ENCODE results near the gene NEDD4L.

The NEDD4L gene

GRCh38 chr18:58061349-58061748 is 17.3 kb downstream of the NEDD4L start:
- TF ChIP-seq, protein P1, sequence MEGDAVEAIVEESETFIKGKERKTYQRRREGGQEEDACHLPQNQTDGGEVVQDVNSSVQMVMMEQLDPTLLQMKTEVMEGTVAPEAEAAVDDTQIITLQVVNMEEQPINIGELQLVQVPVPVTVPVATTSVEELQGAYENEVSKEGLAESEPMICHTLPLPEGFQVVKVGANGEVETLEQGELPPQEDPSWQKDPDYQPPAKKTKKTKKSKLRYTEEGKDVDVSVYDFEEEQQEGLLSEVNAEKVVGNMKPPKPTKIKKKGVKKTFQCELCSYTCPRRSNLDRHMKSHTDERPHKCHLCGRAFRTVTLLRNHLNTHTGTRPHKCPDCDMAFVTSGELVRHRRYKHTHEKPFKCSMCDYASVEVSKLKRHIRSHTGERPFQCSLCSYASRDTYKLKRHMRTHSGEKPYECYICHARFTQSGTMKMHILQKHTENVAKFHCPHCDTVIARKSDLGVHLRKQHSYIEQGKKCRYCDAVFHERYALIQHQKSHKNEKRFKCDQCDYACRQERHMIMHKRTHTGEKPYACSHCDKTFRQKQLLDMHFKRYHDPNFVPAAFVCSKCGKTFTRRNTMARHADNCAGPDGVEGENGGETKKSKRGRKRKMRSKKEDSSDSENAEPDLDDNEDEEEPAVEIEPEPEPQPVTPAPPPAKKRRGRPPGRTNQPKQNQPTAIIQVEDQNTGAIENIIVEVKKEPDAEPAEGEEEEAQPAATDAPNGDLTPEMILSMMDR (IDR thresholded peaks at IDR 0.05; ENCODE audit: extremely low read depth, missing control alignments): no peak

DNA sequence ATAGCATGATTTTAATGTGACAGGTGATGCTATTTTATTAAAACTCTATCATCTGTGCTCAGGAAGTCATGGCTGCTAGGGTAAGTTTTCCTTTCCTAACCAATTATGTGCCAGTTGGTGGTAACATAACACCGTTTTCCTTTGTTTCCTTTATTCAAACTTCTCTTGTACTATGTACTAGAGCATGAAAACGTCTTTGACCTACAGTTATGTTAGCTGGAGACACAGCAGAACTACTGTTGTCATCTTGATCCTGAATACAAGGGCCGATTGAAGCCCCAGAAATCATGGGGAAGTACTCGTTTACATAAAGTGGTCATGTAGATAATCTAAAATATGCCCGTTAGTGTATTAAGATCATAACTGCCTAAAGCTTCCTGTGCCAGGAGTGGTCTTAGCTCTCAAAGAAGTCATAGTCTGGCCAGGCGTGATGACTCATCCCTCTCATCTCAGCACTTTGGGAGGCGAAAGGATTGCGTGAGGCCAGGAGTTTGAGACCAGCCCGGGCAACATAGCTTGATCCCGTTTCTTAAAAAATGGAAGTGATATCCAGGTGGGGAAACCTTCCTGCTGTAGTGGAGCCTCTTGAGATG is 20.5 kb downstream of the NEDD4L start:
- TF ChIP-seq, protein P1 (IDR thresholded peaks at IDR 0.05; ENCODE audit: extremely low read depth, missing control alignments): no peak
- DNase-seq (ENCODE audit: low spot score): no peak

More at GRCh38 chr18:58061349-58061748, 17.3 kb downstream of the NEDD4L start:
- no peak for DNase-seq (ENCODE audit: low spot score)

- TF ChIP-seq, protein P1 (IDR thresholded peaks at IDR 0.05; ENCODE audit: extremely low read depth, missing control alignments): no peak
- no peak for DNase-seq (ENCODE audit: low spot score)
Measured at GRCh38 chr18:58065956-58066355, 21.9 kb downstream of the NEDD4L start.

DNA sequence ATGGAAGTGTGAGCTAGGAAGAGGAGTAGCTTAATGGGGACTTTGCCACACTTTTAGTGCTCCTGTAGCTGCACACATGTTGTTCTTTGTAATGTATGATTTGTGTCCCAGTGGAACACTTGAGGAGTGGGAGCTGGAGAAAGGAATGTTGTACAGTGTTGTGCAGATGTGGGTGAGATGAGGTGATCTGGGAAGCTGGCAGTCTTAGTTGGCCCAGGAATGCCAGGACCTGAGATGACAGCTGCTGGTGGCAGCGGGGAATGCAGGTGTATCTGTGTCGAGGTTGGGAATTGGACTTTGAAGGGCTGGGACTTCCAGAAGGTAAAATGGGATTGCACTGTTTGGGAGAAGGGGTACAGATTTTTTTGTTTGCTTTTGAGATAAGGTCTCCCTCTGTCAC is 23.6 kb downstream of the NEDD4L start:
- TF ChIP-seq, protein P1 (IDR thresholded peaks at IDR 0.05; ENCODE audit: extremely low read depth, missing control alignments): no peak
- DNase-seq (ENCODE audit: low spot score): no peak

GRCh38 chr18:58069099-58069498 is 25.1 kb downstream of the NEDD4L start:
- TF ChIP-seq, protein P1 (IDR thresholded peaks at IDR 0.05; ENCODE audit: extremely low read depth, missing control alignments): no peak
- no peak for DNase-seq (ENCODE audit: low spot score)

GRCh38 chr18:58069721-58070292 is 25.8 kb downstream of the NEDD4L start:
- TF ChIP-seq, protein P1 (IDR thresholded peaks at IDR 0.05; ENCODE audit: extremely low read depth, missing control alignments): no peak
- no peak for DNase-seq (ENCODE audit: low spot score)

GRCh38 chr18:58076052-58076451 is 32.0 kb downstream of the NEDD4L start:
- DNase-seq (ENCODE audit: low spot score): no peak
- TF ChIP-seq, protein P1 (IDR thresholded peaks at IDR 0.05; ENCODE audit: extremely low read depth, missing control alignments): no peak

Data from GM20000 (cell line).